Fibroblast of mammary gland (primary cell): ENCODE measurements around the gene TLR9.

Experiments used
- DNase-seq: peaks from one replicate; pipeline ENCODE4 v3.0.0-alpha.2; 2010; ENCODE audit warnings: low read depth
- H3K4me3 ChIP-seq: 2 replicates; pipeline ENCODE4 v1.5.1; 2011; ENCODE audit warnings: low read depth, mild to moderate bottlenecking, low read length, moderate library complexity; ENCODE audit not compliant: control insufficient read depth
- TF ChIP-seq, protein P1 (sequence below): conservative IDR thresholded peaks from 2 replicates; pipeline ENCODE4 v1.5.1; 2011; ENCODE audit warnings: low read depth, low read length, inconsistent platforms; ENCODE audit not compliant: control insufficient read depth, insufficient read depth

TLR9 gene

DNA sequence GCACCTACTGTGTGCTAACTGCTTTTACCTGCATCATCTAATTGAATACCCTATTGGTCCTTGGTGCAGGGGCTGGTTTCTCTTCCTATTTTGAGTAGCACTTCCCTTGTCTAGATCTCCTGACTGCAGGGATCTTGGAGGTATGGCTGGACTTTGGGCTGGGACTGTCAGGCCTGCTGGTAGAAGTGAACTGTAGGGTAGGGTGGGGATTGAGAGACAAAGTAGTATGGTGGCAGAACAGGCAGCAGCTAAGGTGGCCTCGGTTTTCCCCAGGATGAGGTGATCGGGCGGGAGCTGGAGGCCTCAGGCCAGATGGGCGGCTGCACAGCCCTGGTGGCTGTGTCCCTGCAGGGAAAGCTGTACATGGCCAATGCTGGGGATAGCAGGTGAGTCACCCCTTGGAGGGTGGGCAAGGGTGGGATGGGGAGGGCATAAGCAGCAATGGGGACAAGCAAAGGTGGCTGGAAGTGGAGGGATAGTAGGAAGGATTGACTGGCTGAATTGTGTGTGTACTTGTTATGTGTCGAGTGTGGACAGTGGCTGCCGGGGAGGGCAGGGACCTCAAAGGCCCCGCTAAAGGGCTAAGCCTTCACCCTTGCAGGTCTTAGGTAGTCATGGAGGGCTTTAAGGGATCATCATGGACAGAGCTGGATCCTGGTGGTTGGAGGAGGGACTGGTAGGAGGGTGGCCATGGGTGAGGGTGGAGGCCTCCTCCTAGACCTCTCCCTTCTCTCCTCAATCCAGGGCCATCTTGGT lies 22.1 kb upstream of the TLR9 start:
- H3K4me3 ChIP-seq, result no peak overlapping the region
- TF ChIP-seq, protein P1, sequence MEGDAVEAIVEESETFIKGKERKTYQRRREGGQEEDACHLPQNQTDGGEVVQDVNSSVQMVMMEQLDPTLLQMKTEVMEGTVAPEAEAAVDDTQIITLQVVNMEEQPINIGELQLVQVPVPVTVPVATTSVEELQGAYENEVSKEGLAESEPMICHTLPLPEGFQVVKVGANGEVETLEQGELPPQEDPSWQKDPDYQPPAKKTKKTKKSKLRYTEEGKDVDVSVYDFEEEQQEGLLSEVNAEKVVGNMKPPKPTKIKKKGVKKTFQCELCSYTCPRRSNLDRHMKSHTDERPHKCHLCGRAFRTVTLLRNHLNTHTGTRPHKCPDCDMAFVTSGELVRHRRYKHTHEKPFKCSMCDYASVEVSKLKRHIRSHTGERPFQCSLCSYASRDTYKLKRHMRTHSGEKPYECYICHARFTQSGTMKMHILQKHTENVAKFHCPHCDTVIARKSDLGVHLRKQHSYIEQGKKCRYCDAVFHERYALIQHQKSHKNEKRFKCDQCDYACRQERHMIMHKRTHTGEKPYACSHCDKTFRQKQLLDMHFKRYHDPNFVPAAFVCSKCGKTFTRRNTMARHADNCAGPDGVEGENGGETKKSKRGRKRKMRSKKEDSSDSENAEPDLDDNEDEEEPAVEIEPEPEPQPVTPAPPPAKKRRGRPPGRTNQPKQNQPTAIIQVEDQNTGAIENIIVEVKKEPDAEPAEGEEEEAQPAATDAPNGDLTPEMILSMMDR, result no peak
- no peak for DNase-seq

DNA sequence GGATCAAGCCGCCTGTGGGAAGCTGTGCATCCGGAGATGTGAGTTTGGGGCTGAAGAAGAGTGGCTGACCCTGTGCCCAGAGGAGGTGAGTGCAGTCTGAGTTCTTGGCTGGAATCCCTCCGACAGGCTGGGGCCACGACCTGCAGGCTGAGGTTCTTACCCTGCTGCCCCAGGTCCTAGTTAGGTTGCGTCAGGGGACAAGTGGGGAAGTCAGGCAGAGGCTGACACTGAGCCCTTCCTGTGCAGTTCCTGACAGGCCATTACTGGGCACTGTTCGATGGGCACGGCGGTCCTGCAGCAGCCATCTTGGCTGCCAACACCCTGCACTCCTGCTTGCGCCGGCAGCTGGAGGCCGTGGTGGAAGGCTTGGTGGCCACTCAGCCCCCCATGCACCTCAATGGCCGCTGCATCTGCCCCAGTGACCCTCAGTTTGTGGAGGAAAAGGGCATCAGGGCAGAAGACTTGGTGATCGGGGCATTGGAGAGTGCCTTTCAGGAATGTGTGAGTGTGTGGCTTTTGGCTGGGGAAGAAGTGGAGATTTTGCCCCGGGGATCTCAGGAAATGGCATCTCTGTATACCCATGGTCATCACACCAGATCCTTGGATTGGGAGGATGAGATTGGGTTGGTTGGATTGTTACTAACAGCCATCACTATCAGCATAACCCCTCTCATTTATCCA lies 21.4 kb upstream of the TLR9 start:
- H3K4me3 ChIP-seq, result peak overlapping the region; percentile 3
- TF ChIP-seq, protein P1, result no peak
- DNase-seq, result no peak

DNA sequence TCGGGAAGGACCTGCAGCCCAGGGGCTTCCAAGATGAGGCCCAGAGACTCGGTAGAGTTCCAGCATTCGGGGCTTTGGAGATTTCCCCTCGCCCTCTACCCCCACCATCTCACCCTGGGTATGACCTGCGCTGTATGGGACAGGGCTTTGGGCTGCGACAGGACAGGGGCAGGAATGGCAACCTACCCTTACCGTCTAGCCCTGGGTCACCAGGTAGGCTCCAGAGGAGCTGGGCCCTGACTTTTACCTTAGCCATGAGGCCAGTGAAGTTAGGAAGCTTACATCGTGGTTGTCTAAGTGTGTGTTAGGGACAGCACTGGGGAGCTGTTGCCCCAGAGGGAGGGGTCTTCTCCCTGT lies 20.8 kb upstream of the TLR9 start:
- peak overlapping the region; percentile 52 for H3K4me3 ChIP-seq
- TF ChIP-seq, protein P1, result no peak
- no peak for DNase-seq

DNA sequence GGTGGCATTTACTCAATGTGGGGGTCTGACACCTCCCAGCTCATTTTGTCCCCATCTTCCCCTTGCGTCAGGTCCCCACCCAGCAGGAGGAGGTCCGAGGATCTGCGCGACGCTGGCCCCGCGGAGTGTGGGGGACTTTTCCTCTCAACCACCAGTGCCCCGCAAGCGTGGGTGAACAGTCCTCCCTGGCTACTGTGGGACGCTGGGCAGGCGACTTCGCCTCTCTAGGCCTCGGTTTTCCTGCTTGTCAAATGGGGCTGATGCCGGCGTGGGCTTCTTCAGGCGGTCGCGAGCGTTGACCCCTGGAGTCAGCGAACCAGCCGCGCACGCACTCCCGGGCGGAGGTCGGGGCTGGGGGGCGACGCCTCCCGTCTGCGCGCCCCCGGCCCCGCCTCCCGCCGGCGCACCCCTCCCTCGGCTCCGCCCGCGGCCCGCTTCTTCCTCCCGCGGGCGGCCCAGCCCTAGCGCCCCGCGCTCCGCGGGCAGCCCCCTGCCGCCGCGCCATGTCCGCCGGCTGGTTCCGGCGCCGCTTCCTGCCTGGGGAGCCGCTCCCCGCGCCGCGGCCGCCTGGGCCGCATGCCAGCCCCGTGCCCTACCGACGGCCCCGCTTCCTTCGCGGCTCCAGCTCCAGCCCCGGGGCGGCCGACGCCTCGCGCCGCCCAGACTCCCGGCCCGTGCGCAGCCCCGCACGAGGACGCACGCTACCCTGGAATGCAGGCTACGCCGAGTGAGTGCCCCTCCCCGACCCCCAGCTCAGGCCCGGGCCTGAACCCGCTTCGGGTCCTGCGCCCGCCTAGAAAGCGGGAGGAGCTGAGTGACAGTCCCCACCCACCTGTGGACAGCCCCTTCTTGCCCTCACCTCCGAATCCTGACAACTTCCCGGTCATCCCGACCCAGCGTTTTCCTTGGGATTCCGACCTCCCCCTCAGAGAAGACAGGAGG lies 20.1 kb upstream of the TLR9 start, which contains the start of gene PPM1M:
Gene PPM1M, plus strand, starts transcription at position 438 of the 942 bp plus-strand sequence. Its CDS starts 66 bp downstream, at position 504.
- H3K4me3 ChIP-seq, result peak within 1 kb of the TSS; percentile 52
- DNase-seq, result peak; percentile 21
- TF ChIP-seq, protein P1, result no peak

DNA sequence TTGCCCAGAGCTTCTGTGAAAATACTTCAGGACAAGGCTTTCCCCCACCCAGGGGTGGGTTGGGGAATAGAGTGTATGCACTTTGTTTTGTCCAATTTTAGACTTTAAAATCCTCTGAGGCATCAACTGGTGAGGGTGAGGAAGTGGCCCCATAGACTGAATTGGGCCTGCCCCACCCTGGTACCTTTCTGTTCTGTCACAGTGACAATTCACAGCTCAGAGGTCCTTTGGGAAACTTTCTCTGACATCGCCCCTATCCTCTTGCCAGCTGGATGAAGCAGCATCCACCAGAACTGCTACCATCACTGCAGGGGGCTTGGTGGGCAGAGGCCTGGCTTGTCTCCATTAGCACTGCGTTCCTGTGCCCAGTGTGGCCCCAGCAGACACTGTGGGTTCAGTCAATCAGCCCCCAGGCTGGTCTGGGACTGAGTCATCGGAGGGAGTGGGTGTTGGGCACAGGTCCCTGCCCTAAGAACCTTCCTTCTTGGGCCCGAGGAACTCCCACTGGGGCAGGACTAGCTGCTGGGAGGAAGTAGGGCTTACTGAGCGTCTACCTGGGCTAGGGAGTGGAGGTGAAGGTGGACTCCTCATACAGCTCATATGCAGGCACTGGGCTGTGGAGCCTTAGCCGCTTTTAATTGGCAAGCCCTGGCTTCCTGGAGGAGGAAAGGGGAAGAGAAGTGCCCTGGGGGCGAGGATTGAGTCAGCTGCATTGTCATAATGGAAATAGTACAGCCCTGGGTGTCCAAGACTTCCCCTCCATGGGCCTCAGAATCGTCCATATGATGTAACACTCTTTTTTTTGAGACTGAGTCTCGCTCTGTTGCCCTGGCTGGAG lies 18.6 kb upstream of the TLR9 start:
- TF ChIP-seq, protein P1, result no peak
- H3K4me3 ChIP-seq, result no peak overlapping the region
- peak; percentile 59 for DNase-seq

DNA sequence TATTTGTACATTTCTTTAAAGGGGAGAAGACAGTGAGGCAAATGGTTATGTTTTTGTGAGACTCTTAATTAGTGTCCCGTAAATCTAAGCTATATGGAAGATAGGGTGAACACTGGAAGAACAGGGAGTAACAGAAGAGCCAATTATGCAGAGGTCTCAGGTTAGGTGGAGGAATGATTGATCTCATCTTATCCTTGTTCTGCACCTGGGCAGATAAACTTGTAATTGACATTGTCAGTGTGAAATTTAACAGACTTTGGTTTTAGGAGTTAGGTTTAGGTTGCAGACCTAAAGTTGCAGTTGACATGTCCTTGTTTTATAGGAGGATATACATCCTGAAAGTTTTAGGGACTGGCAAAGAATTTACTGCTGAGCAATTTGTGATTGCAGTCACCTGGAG lies 16.6 kb upstream of the TLR9 start:
- TF ChIP-seq, protein P1, result no peak

More for the DNA sequence above, 16.6 kb upstream of the TLR9 start:
- no peak overlapping the region for H3K4me3 ChIP-seq
- no peak for DNase-seq
